GM19099 (cell line): ENCODE results near the gene FBXL16.

ENCODE experiments used
- POLR2A ChIP-seq: IDR thresholded peaks from 3 replicates; pipeline ENCODE4 v1.6.1; 2011; ENCODE audit warnings: low read depth; ENCODE audit not compliant: insufficient read length; ENCODE audit errors: extremely low read depth

The FBXL16 gene

DNA sequence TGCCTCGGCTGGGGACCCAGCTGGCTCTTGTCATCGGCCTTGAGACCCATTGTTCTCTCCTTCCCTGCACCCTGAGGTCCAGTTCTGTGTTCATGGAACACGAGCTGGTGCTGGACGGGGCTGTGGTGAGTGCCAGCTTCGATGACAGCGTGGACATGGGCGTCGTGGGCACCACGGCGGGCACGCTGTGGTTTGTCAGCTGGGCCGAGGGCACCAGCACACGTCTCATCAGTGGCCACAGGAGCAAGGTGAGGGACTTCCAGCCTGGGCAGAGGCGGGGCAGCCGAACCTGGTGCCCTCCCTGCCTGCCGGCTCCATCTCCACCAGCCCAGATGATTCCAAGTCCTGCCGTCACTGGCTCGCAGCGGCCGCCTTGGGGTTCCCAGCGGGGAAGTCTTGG lies 43.0 kb downstream of the FBXL16 start:
- no peak for TF ChIP-seq POLR2A

GRCh38 chr16:662095-662494 lies 43.5 kb downstream of the FBXL16 start:
- TF ChIP-seq POLR2A: no peak

DNA sequence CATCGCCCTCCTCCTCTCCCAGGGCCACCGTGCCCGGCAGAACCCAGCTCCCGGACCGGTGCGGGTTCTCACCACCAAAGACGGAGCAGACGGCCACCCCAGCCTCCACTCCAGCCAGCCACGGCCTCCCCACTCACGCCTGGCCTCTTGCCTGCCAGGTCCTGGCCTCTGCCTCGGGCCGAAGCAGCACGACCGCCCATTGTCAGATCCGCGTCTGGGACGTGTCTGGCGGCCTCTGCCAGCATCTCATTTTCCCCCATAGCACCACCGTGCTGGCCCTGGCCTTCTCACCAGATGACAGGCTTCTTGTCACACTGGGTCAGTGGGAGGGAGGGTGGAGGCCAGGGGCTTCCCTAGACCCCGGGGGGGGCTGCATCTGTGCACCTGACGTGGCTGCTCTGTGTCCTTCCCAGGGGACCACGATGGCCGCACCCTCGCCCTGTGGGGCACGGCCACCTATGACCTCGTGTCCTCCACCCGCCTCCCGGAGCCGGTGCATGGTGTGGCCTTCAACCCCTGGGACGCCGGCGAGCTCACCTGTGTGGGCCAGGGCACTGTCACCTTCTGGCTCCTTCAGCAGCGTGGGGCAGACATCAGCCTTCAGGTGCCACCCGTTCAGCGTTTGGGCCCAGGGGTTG lies 44.3 kb downstream of the FBXL16 start:
- no peak for TF ChIP-seq POLR2A

GRCh38 chr16:660459-661183 lies 45.0 kb downstream of the FBXL16 start:
- TF ChIP-seq POLR2A: no peak

DNA sequence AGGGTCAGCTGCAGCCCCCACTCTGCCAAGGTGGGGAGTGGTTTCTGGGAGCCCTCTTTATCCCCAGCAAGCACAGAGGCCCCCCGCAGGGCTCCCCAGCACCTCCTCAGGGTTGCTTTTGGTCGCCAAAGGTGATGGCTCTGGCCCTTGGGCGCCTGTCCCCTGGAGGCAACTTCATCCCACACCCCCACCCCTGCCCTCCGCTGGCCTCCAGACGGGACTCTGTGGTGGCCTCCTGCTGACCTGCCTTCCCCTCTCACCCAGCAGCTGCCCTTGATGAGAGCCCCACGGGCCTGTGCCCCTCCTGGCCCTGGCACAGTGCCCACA lies 45.5 kb downstream of the FBXL16 start:
- TF ChIP-seq POLR2A: no peak

DNA sequence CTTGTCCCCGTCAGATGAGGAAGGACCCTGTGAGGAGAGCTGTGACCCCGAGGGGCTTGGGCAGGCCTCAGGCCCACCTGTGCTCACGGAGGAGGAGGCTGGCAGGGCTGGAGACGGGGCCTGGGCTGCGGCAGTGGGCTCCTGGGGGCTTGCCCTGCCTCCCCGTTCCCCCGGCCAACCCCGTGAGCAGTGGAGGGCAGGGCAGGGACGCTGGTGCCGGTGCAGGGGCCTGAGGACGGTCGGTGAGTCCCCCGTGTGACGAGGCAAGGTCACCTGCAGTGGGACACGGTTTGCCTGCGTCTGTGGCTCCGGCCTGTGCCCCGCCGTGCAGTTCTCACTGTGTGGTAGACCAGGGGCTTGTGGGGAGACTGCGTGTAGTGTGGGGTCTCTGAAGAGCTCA lies 46.0 kb downstream of the FBXL16 start:
- no peak for TF ChIP-seq POLR2A

GRCh38 chr16:658679-659571 lies 46.7 kb downstream of the FBXL16 start:
- no peak for TF ChIP-seq POLR2A

DNA sequence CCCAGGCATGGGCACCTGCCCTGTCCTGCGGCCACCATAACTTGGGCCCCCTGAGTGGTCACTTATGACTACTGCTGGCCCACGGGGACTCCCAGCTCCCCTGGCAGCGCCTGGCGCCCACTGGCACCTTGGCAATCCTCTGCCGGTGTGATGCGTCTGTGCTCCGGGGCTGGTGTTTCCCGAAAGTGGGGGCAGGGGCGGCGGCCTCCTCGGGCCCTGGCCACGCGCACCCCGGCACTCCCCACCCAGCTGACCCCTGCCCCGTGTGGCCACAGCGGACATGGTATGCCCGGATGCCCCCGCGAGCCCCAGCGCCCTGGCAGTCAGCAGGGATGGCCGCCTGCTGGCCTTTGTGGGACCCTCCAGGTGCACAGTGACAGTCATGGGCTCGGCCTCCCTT lies 48.1 kb downstream of the FBXL16 start:
- no peak for TF ChIP-seq POLR2A

- no peak for TF ChIP-seq POLR2A
These were observed 51.6 kb downstream of the FBXL16 start for GRCh38 chr16:654034-654433.

GRCh38 chr16:652454-653305 lies 52.9 kb downstream of the FBXL16 start:
- TF ChIP-seq POLR2A: no peak

GRCh38 chr16:651844-652243 lies 53.8 kb downstream of the FBXL16 start:
- no peak for TF ChIP-seq POLR2A

DNA sequence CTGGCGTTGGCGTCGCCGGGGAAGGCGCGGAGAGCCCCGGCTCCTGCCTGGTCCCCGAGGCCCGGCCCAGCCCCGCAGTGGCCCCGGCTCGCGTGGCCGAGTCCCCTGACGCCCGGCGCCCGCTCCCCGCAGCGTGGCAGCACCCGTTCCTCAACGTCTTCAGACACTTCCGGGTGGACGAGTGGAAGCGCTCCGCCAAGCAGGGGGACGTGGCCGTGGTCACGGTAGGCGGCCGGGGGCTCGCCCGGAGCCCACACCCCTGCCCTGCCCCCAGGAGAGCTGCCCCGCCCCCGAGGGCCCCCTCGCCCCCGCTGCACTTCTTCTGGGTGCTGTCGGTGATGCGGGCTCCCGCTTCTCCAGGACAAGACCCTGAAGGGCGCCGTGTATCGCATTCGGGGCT lies 56.0 kb downstream of the FBXL16 start:
- no peak for TF ChIP-seq POLR2A

GRCh38 chr16:648781-649589 lies 56.6 kb downstream of the FBXL16 start, which contains the start of gene WDR90:
Gene WDR90 (plus strand): TSS chr16:649365. CDS start chr16:649417, 52 bp downstream.
- peak; percentile 60 for TF ChIP-seq POLR2A
